GM18502 (cell line): ENCODE results near the gene MRFAP1L1.

Experiments
- ATAC-seq: cut with Tn5 transposase; IDR thresholded peaks from one replicate; pipeline ENCODE4 v1.9.1; 2021; ENCODE audit warnings: mild to moderate bottlenecking; ENCODE audit not compliant: unreplicated experiment, poor library complexity

The MRFAP1L1 gene

GRCh38 chr4:6718932-6719610 is 9.4 kb upstream of the MRFAP1L1 start:
- no peak for ATAC-seq

GRCh38 chr4:6716958-6717655 is 7.4 kb upstream of the MRFAP1L1 start:
- ATAC-seq: no peak

- peak; percentile 84 for ATAC-seq
Observed at GRCh38 chr4:6716018-6716911, 6.6 kb upstream of the MRFAP1L1 start, which contains the start of gene BLOC1S4. BLOC1S4 (plus strand) TSS chr4:6716174; CDS start chr4:6716210, 36 bp downstream.

GRCh38 chr4:6715704-6716017 is 6.0 kb upstream of the MRFAP1L1 start:
- no peak for ATAC-seq

- no peak for ATAC-seq
Observed at GRCh38 chr4:6714954-6715353, 5.3 kb upstream of the MRFAP1L1 start.

GRCh38 chr4:6710996-6711395 is 1.3 kb upstream of the MRFAP1L1 start:
- no peak for ATAC-seq

GRCh38 chr4:6710282-6710681 is 617 bp upstream of the MRFAP1L1 start:
- ATAC-seq: no peak

- ATAC-seq: no peak
Observed at GRCh38 chr4:6706173-6706572, 3.5 kb downstream of the MRFAP1L1 start.

- no peak for ATAC-seq
Observed at GRCh38 chr4:6705646-6706045, 4.0 kb downstream of the MRFAP1L1 start.

- ATAC-seq: no peak
Observed at GRCh38 chr4:6703786-6704185, 5.9 kb downstream of the MRFAP1L1 start.

GRCh38 chr4:6702761-6703160 is 6.9 kb downstream of the MRFAP1L1 start:
- ATAC-seq: no peak

- ATAC-seq: no peak
Observed at GRCh38 chr4:6701371-6701770, 8.3 kb downstream of the MRFAP1L1 start.

GRCh38 chr4:6699903-6700302 is 9.8 kb downstream of the MRFAP1L1 start:
- no peak for ATAC-seq

GRCh38 chr4:6699388-6699787 is 10.3 kb downstream of the MRFAP1L1 start:
- ATAC-seq: no peak

- no peak for ATAC-seq
Observed at GRCh38 chr4:6697131-6697530, 12.5 kb downstream of the MRFAP1L1 start.

GRCh38 chr4:6696611-6697010 is 13.1 kb downstream of the MRFAP1L1 start:
- no peak for ATAC-seq

GRCh38 chr4:6695660-6696610 is 13.7 kb downstream of the MRFAP1L1 start:
- ATAC-seq: no peak

GRCh38 chr4:6694177-6694901 is 15.3 kb downstream of the MRFAP1L1 start:
- no peak for ATAC-seq
